Measurements from ENCODE around the gene AMH.

DNA sequence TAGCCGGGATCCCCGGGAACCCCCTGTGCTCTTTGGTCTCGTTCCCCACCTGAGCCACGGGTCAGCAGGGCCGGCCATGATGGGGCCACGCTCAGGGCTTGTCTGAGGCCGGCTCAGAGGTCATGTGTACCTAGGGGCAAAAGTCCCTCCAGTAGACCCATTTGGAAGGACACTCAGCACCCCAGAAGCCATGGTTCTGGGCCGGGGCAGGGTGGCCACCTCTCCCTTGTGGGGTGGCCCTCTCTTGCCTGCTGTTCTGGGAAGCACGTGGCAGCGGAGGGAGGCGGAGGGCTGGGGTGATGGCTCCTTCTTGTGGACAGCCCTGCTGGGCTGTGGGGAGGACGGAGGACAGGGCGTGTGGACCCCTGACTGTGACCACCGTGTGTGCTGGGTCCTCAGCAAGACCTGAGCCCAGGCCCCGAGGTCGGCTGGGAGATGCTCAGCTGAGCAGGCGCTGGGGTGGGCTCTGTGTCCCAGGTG, 39.3 kb downstream of the AMH start:
- TF ChIP-seq CTCF (IDR thresholded peaks at IDR 0.05) (no peak), POLR2A (IDR thresholded peaks at IDR 0.05) (no peak)

Measured in thyroid gland (tissue), 4 donors.